CD4-positive, alpha-beta T cell treated with Interleukin-4 for 1 hour (primary cell): Measurements from ENCODE around the gene CNPPD1.
"Not testable (repeated sequence)": the region's sequence is repeated elsewhere in the genome, so short reads cannot be mapped to it uniquely, and the experiment has no call there.

Source experiments
- DNase-seq, 2 donors: peaks; one replicate each; pipeline ENCODE4 v3.0.0-alpha.2; 2020 to 2022

The CNPPD1 gene

GRCh38 chr2:219207884-219208740, 31.4 kb upstream of the CNPPD1 start:
- no peak for DNase-seq

- no peak for DNase-seq
Observed at GRCh38 chr2:219207134-219207883, 30.6 kb upstream of the CNPPD1 start.

GRCh38 chr2:219206328-219207133, 29.8 kb upstream of the CNPPD1 start, which contains the start of gene ZFAND2B:
Gene ZFAND2B, plus strand, starts transcription at chr2:219206782. Its CDS starts 206 bp downstream, at chr2:219206988.
- DNase-seq = peak; percentile 94 to 95

- no peak for DNase-seq
Observed at GRCh38 chr2:219205981-219206327, 29.2 kb upstream of the CNPPD1 start.

GRCh38 chr2:219205165-219205538, 28.4 kb upstream of the CNPPD1 start:
- DNase-seq = no peak

- no peak for DNase-seq
Observed at GRCh38 chr2:219204425-219205164, 27.9 kb upstream of the CNPPD1 start.

GRCh38 chr2:219201331-219201730, 24.6 kb upstream of the CNPPD1 start:
- not testable (repeated sequence) for DNase-seq

- peak; percentile 35 to 60 for DNase-seq
Observed at GRCh38 chr2:219200502-219201326, 24.0 kb upstream of the CNPPD1 start.

- DNase-seq = no peak
Observed at GRCh38 chr2:219199470-219200211, 22.9 kb upstream of the CNPPD1 start.

GRCh38 chr2:219198974-219199373, 22.2 kb upstream of the CNPPD1 start:
- DNase-seq = no peak

GRCh38 chr2:219197388-219197787, 20.7 kb upstream of the CNPPD1 start:
- DNase-seq = no peak

GRCh38 chr2:219186754-219187456, 10.2 kb upstream of the CNPPD1 start:
- DNase-seq = no peak

GRCh38 chr2:219184121-219184520, 7.4 kb upstream of the CNPPD1 start:
- DNase-seq = no peak

- no peak for DNase-seq
Observed at GRCh38 chr2:219183151-219183772, 6.5 kb upstream of the CNPPD1 start.

- DNase-seq = no peak
Observed at GRCh38 chr2:219182331-219183150, 5.8 kb upstream of the CNPPD1 start.

- no peak for DNase-seq
Observed at GRCh38 chr2:219181531-219181930, 4.8 kb upstream of the CNPPD1 start.

GRCh38 chr2:219180961-219181360, 4.2 kb upstream of the CNPPD1 start:
- no peak for DNase-seq

- DNase-seq = no peak
Observed at GRCh38 chr2:219179601-219180465, 3.1 kb upstream of the CNPPD1 start.
